Measurements from ENCODE around the gene TAGLN3. TPM values are rescaled to one million over a fixed set of nuclear protein-coding genes. Genes with fewer than 3 reads are reported as not detected.

Gene TAGLN3
- total RNA-seq, 2 donors from 2014 or later, result 3.2 TPM; not detected in 1

DNA sequence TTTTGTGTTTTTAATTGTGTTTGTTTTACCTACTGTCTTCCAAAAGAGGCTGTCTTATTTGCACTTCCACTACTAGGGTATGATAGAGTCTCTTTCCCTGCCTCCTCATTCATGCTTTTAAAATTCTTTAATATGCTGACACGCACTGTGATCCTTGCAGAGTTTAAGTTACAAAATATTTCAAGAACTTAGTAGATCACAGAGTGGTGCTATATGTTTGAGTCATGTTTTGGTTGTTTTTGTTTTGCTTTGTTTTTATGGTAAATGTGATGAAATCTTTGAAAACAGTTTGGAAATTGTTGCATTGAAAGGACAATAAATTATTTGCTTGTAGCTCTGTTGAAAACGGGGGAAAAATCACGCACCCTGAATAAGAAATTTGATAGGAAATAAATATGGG is 25.8 kb upstream of the TAGLN3 start:
- WGBS, result 47% methylated on average over 3 of the region's 3 CpGs
- H3K4me3 ChIP-seq, result no peak overlapping the region

GRCh38 chr3:111975131-111975530 is 23.6 kb upstream of the TAGLN3 start:
- H3K4me1 ChIP-seq (replicated peaks), result no peaks in the 10 kb centered on the region
- no peaks in the 10 kb centered on the region for H3K36me3 ChIP-seq
- H3K27me3 ChIP-seq (replicated peaks; ENCODE audit: insufficient read depth), result no peaks in the 10 kb centered on the region
- intact Hi-C loops (cut with DNase I), result no loop called here
- H3K9me3 ChIP-seq, result no peaks in the 10 kb centered on the region
- 99% methylated on average over 2 of the region's 2 CpGs for WGBS
- no peak for DNase-seq (ENCODE audit: low spot score)
- no peak for TF ChIP-seq POLR2AphosphoS5 (IDR thresholded peaks at IDR 0.05)
- no peak for TF ChIP-seq CTCF (IDR thresholded peaks at IDR 0.05)
- TF ChIP-seq POLR2A (IDR thresholded peaks at IDR 0.05), result no peak
- H3K27ac ChIP-seq, result no peak overlapping the region
- no peak overlapping the region for H3K4me3 ChIP-seq

More for the DNA sequence above, 25.8 kb upstream of the TAGLN3 start:
- intact Hi-C loops (cut with DNase I), result no loop called here
- no peak for DNase-seq (ENCODE audit: low spot score)
- Histone ChIP-seq H3K9me3 (no peaks in the 10 kb centered on the region), H3K27ac (no peak overlapping the region), H3K4me1 (replicated peaks) (no peaks in the 10 kb centered on the region), H3K27me3 (replicated peaks; ENCODE audit: insufficient read depth) (no peaks in the 10 kb centered on the region), H3K36me3 (no peaks in the 10 kb centered on the region)
- no peak for TF ChIP-seq CTCF (IDR thresholded peaks at IDR 0.05)

DNA sequence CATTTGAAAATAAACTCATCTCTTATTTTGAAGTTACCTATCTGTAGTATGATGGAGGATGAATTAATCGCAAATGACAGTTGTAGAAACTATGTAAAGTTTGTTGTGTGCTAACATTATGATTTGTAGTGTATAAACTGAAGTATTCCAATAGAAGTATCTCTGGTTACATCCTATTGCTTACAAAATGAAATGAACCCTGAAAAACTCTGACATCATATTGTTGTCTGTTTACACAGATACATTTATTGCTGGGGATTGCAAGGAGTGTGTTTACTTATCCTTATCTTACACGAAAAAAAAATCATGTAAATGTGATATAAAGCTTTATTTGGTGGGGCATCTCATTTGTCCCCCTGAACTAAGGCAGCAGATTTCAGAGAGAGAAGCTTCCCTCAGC is 22.5 kb upstream of the TAGLN3 start:
- WGBS, result 57% methylated on average over 2 of the region's 2 CpGs
- Histone ChIP-seq H3K4me1 (replicated peaks) (peaks cover 6% of the 10 kb centered on the region), H3K4me3 (no peak overlapping the region), H3K36me3 (no peaks in the 10 kb centered on the region), H3K27ac (no peak overlapping the region), H3K27me3 (replicated peaks; ENCODE audit: insufficient read depth) (no peaks in the 10 kb centered on the region), H3K9me3 (no peaks in the 10 kb centered on the region)
- no peak for DNase-seq (ENCODE audit: low spot score)
- intact Hi-C loops (cut with DNase I), result no loop called here
- TF ChIP-seq POLR2AphosphoS5 (IDR thresholded peaks at IDR 0.05) (no peak), POLR2A (IDR thresholded peaks at IDR 0.05) (no peak), CTCF (IDR thresholded peaks at IDR 0.05) (no peak)

DNA sequence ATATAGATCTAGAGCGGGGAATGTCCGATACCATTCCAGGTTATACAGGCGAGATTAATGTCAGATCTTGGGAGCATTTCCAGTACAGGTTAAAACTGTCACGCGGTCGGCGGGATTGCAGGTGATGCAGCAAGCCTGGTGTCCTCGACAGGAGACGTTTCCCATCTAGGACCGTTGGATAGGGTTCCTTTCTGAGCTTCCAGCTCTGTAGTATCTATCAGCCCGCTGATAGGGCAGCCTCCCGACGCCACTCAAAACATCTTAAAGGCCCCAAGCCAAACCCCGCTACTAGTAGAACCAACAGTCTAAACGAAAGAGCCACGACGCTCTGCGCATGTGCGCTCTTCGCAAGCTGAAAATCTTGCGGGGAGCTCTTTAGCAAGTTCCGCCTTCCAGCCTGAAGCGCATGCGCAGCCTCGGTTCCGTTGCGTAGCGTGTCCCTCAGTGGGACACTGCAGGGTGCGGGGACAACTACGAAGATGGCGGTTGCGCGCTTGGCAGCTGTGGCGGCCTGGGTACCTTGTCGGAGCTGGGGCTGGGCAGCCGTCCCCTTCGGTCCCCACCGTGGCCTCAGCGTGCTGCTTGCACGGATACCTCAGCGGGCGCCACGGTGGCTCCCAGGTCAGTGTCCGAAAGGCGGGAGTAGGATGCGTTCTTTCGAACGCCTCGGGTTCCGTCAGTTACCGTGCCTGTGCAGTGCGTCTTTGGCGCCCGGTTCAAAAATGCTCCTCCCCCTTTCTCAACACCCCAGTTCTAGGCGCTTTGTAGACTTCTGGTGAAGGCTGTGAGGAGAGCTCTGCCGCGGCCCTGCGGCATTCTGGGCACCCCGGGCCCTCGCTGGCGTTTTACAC is 19.9 kb upstream of the TAGLN3 start, which contains the start of gene ABHD10:
ABHD10 (plus strand) TSS at position 444 of the 851 bp plus-strand sequence; CDS start at position 480, 36 bp downstream.
- peaks cover 6% of the 10 kb centered on the region for H3K4me1 ChIP-seq (replicated peaks)
- intact Hi-C loops (cut with DNase I), result no loop called here
- no peaks in the 10 kb centered on the region for H3K9me3 ChIP-seq
- H3K27ac ChIP-seq, result peak within 1 kb of the TSS; percentile 72 to 87
- H3K36me3 ChIP-seq, result no peaks in the 10 kb centered on the region
- WGBS, result 1% methylated on average over 44 of the region's 61 CpGs
- DNase-seq (ENCODE audit: low spot score), result peak; percentile 95
- peak within 1 kb of the TSS; percentile 71 to 88 for H3K4me3 ChIP-seq
- H3K27me3 ChIP-seq (replicated peaks; ENCODE audit: insufficient read depth), result no peaks in the 10 kb centered on the region
- peak in 1 of 4 experiments; percentile 20 for TF ChIP-seq CTCF (IDR thresholded peaks at IDR 0.05)
- TF ChIP-seq POLR2AphosphoS5 (IDR thresholded peaks at IDR 0.05), result peak; percentile 99
- TF ChIP-seq POLR2A (IDR thresholded peaks at IDR 0.05), result peak; percentile 94
